Retina (tissue), 1 donor: Measurements from ENCODE around the gene VRK3.
"Not testable (repeated sequence)": the region's sequence is repeated elsewhere in the genome, so short reads cannot be mapped to it uniquely, and the experiment has no call there.

Experiments
- DNase-seq: peaks from one replicate; pipeline ENCODE4 v3.0.0-alpha.2; 2016

The VRK3 gene

GRCh38 chr19:49952906-49953305, 72.3 kb downstream of the VRK3 start:
- DNase-seq = no peak

GRCh38 chr19:49952479-49952836, 72.7 kb downstream of the VRK3 start:
- DNase-seq = no peak

- no peak for DNase-seq
Observed at GRCh38 chr19:49951806-49952478, 73.2 kb downstream of the VRK3 start.

GRCh38 chr19:49950956-49951526, 74.1 kb downstream of the VRK3 start:
- no peak for DNase-seq

- no peak for DNase-seq
Observed at GRCh38 chr19:49950590-49950948, 74.6 kb downstream of the VRK3 start.

GRCh38 chr19:49949742-49950589, 75.2 kb downstream of the VRK3 start:
- no peak for DNase-seq

- no peak for DNase-seq
Observed at GRCh38 chr19:49946415-49946814, 78.8 kb downstream of the VRK3 start.

GRCh38 chr19:49944567-49944966, 80.6 kb downstream of the VRK3 start:
- not testable (repeated sequence) for DNase-seq

GRCh38 chr19:49940482-49940791, 84.7 kb downstream of the VRK3 start:
- no peak for DNase-seq

GRCh38 chr19:49939721-49940481, 85.3 kb downstream of the VRK3 start:
- no peak for DNase-seq

- no peak for DNase-seq
Observed at GRCh38 chr19:49938662-49939061, 86.5 kb downstream of the VRK3 start.

- DNase-seq = peak; percentile 91
Observed at GRCh38 chr19:49937750-49938381, 87.3 kb downstream of the VRK3 start.

- no peak for DNase-seq
Observed at GRCh38 chr19:49936549-49936948, 88.6 kb downstream of the VRK3 start.

- DNase-seq = no peak
Observed at GRCh38 chr19:49933643-49934042, 91.5 kb downstream of the VRK3 start.

GRCh38 chr19:49932731-49933131, 92.4 kb downstream of the VRK3 start:
- DNase-seq = no peak

- DNase-seq = no peak
Observed at GRCh38 chr19:49932041-49932451, 93.1 kb downstream of the VRK3 start.

- DNase-seq = no peak
Observed at GRCh38 chr19:49931293-49932040, 93.7 kb downstream of the VRK3 start.

GRCh38 chr19:49930483-49931011, 94.6 kb downstream of the VRK3 start:
- DNase-seq = no peak

- peak; percentile 99 for DNase-seq
Observed at GRCh38 chr19:49929611-49930482, 95.3 kb downstream of the VRK3 start.

- DNase-seq = peak; percentile 98
Observed at GRCh38 chr19:49929121-49929610, 96.0 kb downstream of the VRK3 start, which contains the start of the genes ATF5 and NUP62. ATF5 (plus strand) TSS chr19:49929205; CDS start chr19:49930851, 1,646 bp downstream. NUP62 (minus strand) TSS chr19:49929504; CDS start chr19:49909807, 19,697 bp downstream.
